Activated T-cell treated with anti-CD3 and anti-CD28 coated beads, Interleukin-2, amount 50 U/mL, for 48 hours (primary cell): ENCODE data around the gene PLA2G4A.
"Not testable (repeated sequence)": the region's sequence is repeated elsewhere in the genome, so short reads cannot be mapped to it uniquely, and the experiment has no call there.

Experiments used
- DNase-seq, 2 experiments: peaks; one replicate each; pipeline ENCODE4 v3.0.0-alpha.2; 2020

Gene PLA2G4A

DNA sequence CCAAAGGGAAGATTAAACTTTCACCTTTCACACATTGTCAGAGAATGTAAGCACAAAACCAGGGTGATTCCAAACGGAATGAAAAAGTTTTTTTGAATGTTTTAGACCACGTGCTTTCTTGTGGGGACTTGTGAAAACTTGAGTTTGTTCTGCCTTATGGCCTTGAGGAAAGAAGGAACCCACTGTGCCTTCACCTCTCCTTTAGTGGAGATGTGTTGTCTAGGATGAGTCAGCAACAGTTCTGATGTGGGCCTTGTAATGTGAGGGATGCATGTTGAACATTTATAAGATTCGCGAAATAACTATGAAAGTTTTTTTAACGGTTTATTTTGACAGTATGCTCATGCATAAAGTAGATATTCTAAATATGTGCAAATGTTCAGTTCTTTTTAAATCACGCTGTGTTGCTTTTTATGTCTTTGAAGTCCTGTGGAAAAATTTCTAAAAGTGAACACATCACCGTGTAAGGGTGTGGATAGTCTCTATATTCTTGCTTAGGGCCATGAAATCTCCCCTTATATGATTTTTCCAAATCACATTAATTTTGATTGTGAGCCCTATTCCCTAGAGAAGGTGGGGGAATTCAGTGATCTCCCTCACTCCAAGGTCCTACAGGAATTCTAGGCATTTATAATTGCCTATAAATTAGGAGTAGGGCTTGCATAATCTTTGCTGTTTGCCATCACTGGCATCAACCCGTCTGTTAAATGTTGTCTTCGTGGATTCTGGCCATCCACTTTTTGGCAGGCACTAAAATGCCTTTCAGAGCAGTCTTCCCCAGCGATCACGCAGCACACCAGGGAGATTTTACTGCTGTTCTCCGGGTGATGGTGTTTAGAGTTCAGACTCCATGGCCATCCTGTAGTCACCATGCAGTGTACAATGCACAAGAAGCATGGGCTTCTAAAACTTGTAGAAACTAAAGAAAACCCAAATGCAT lies 47.4 kb downstream of the PLA2G4A start:
- DNase-seq: no peak

DNA sequence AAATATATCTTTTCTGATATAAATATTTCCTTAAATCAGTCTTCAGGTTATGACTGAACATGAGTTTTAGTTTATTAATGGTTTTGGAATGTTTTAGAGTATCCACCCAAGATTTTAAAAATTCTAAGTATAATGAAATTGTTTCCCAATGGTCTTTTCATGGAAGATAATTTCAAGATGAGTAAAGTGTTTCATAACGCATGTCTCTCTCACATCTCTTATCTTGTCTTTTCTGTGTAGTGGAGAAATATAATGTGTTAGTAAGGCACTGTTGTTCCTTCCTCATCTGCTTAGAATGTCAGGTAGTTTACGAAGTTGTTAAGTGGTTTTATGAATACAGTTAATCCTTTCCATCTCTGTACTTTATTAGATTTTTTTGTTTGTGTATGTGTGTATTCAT lies 49.6 kb downstream of the PLA2G4A start:
- no peak for DNase-seq

- DNase-seq: no peak
Measured at GRCh38 chr1:186880982-186881381, 52.2 kb downstream of the PLA2G4A start.

- no peak for DNase-seq
Measured at GRCh38 chr1:186882372-186883134, 53.8 kb downstream of the PLA2G4A start.

DNA sequence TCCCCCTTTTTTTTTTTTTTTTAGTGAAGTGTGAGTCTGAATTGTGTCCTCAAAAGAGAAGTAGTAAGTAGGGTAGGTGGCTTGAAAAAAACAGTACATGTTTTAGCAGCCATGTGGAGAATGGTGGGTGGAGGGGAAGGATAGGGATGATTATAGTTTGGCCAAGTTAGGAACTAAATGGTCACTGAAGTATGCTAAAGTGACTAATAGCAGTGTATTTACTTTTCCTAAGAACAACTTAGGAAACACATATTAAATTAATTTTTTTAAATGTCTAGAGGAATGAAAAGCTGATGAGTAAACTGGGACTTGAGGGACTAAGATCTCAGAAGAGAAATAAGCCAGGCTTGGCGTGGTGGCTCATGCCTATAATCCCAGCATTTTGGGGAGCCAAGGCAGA lies 55.5 kb downstream of the PLA2G4A start:
- DNase-seq: no peak

DNA sequence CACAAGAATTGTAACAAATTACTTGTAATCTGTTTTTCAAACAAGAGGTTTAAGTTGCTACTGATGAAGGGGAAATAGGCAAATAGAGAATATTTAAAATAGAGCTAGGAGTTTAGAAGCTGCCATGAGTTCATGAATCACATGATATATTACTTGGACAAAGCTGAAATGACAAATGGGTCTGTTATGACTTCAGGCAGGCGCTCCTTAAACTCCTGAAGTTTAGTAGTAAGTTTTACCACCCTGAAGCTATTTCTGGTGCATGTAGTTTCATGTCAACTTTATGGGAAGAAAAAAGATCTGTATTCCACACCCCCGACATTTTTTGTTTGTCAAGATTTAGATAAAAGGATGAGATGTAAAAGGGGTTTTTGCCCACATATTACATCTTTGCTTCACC lies 58.5 kb downstream of the PLA2G4A start:
- no peak for DNase-seq

GRCh38 chr1:186888367-186888766 lies 59.6 kb downstream of the PLA2G4A start:
- DNase-seq: no peak

- DNase-seq: no peak
Measured at GRCh38 chr1:186892936-186893335, 64.2 kb downstream of the PLA2G4A start.

DNA sequence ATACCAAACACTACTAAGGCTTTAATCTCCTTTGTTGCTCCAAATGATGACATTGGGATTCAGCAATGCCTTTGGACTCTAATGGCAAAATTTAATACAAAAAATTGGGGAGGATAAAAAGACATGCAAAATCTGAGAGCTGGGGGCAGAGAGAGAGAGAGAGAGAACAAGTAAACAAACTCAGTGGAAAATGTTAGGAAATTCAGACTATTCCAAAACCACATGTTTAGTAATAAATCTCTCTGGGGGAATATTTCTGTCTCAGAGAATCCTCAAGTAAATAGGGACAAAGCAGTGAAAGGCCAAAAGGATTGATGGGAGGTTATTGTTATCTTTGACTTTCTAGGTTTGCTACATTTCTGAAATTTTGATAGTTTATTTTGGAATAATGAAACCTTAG lies 65.7 kb downstream of the PLA2G4A start:
- DNase-seq: no peak

DNA sequence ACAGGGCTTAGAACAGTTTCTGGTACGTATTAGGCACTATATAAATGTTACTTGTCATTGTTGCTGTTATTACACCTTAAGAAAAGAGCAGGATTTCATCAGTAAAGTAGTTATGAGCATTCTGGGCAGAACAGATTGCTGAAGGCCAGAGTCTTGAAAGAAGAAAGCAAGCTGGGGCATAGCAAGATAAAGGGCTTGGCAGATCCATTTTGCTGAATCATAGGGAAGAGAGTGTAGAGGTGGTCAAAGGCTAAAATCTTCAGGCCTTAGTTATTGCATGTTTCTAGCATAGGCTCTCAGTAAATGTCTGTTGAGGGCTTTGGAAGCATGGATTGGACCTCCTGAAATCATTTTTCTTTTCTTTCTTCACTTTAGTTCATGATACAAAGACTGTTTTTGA lies 67.5 kb downstream of the PLA2G4A start:
- DNase-seq: no peak

GRCh38 chr1:186897008-186897407 lies 68.3 kb downstream of the PLA2G4A start:
- DNase-seq: no peak

- no peak for DNase-seq
Measured at GRCh38 chr1:186899577-186899976, 70.8 kb downstream of the PLA2G4A start.

DNA sequence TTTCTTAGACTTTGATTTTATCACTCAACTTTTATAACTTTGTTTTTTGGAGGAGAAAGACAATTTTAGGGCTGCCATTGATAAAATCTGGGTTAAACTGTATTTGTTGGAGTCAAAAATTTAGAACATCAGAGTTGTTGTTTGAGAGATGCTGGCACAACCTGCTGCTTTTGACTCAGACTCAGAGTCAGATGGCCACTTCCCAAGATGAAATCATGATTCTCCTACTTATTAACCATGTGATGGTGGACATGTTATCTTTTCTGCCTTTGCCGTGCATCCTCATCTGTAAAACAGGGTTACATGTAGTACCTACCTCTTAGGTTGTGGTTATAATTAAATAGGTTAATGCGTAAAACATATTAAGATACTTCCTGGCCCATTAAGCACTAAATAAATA lies 71.2 kb downstream of the PLA2G4A start:
- DNase-seq: no peak

DNA sequence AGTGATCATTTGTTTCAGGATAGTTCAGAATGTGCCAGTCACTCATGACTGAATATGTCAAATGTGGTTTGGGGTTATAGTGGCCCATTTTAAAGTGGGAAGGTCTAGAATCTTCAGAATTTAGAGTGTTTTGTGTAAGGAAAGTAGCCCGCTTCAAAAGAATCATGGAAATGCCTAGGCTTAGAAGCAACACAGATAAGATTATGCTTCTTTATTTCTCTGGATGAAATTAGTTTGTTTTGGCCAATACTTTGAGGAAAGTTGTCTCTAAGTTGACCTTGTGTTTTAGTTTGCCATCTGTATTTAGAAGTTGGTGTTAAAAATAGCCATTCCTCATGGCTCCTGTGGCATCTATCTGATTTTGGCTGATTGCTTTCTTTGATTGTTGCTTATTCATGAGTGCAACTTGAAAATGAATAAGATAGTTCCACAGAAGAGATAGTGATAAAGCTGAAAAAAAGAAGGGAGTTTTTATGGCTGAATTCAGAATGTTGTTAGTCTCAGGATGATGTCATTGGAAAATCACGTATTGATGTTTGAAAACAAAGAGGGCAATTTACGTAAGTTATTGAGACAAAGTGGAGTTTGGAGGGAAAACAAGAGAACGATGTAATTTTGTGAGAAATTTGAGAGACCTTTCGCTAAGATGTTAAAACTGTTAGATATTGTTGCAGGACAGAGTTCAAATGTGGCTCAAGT lies 71.9 kb downstream of the PLA2G4A start:
- DNase-seq: no peak

- DNase-seq: no peak
Measured at GRCh38 chr1:186901631-186902030, 72.9 kb downstream of the PLA2G4A start.

DNA sequence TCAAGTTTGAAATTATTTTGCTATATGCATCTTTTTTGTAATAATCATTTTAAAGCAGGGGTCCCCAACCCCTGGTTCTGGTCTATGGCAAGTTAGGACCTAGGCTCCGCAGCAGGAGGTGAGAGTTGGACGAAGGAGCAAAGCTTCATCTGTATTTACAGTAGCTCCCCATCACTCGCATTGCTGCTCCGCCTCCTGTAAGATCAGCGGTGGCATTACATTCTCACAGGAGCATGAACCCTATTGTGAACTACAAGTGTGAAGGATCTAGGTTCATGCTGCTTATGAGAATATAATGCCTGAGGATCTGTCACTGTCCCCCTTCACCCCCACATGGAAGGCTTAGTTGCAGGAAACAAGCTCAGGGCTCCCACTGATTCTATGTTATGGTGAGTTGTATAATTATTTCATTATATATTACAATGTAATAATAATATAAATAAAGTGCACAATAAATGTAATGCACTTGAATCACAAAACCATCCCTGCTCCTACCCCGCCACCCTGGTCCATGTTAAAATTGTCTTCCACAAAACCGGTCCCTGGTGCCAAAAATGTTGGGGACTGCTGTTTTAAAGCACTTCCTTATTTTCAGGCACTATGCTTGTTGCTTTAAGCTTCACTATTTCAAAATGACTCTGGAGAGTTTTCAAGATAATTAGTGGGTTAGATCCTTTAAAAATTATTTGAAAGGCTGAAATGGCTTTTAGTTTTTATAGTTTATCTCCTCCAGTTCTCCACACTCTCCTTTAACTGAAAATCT lies 74.8 kb downstream of the PLA2G4A start:
- DNase-seq: no peak

GRCh38 chr1:186904361-186904760 lies 75.6 kb downstream of the PLA2G4A start:
- DNase-seq: no peak

GRCh38 chr1:186905561-186905960 lies 76.8 kb downstream of the PLA2G4A start:
- DNase-seq: no peak

GRCh38 chr1:186915555-186915954 lies 86.8 kb downstream of the PLA2G4A start:
- no peak for DNase-seq

- DNase-seq: not testable (repeated sequence)
Measured at GRCh38 chr1:186917106-186917786, 88.5 kb downstream of the PLA2G4A start.

DNA sequence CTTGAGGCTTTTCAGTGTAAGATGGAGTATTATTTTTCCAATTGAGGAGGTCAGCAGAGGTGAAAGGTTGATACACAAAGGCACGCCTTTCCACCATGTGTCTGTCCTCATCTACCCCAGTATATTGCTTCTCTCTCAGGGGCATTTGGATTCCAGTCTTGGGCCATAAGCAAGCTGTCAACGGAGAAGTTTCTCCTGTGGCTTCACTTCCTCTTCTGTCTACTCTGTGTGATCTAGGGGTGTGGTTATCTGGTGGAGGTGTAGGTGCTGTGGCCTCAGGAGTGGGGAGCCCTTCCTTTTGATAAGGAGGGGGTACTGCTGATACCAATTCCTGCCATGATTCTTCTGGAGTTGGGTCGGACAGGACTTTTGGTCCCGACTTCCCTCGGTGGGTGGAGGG lies 92.6 kb downstream of the PLA2G4A start:
- not testable (repeated sequence) for DNase-seq

GRCh38 chr1:186922814-186923213 lies 94.1 kb downstream of the PLA2G4A start:
- not testable (repeated sequence) for DNase-seq
